ENCODE results near the gene RIMBP2.

- TF ChIP-seq CTCF (IDR thresholded peaks at IDR 0.05) (no peak), POLR2A (IDR thresholded peaks at IDR 0.05) (no peak)
These were observed 275.6 kb downstream of the RIMBP2 start for GRCh38 chr12:130440411-130441080.

Measured in uterus (tissue), 2 donors.